Endothelial cell of umbilical vein (primary cell): ENCODE results near the gene CNTNAP1. TPM values are rescaled to one million over a fixed set of nuclear protein-coding genes. Genes with fewer than 3 reads are reported as not detected.

Experiments
- BruUV-seq: library from RNA; stranded (reverse); fragments of 400-500 nt; replicated peaks from 2 replicates; lab custom pipeline; 2021; lab: Mats Ljungman, UMichigan
- CTCF ChIA-PET: fragments of 300-600, 350-600 bp; sonication (Branson Sonifier 250); formaldehyde crosslinking; loops from one replicate; lab custom pipeline; 2021; ENCODE audit warnings: antibody characterized with exemption, inconsistent platforms; lab: Charles Lee
- POLR2A ChIA-PET: fragments of 300-600, 350-600 bp; sonication (Branson Sonifier 250); formaldehyde crosslinking; loops from one replicate; lab custom pipeline; 2021; ENCODE audit warnings: antibody characterized with exemption, inconsistent platforms; lab: Charles Lee
- DNase-seq: peaks from one replicate; pipeline ENCODE4 v3.0.0-alpha.2; 2011; ENCODE audit warnings: low read depth, low spot score
- FAIRE-seq: peaks from 2 replicates; lab custom pipeline; 2011; peaks lifted over from hg19 to GRCh38; lab: Jason Lieb, UNC
- H2AFZ ChIP-seq: 2 replicates; pipeline ENCODE4 v1.6.0; 2012; ENCODE audit warnings: low read depth, low read length, control low read depth, inconsistent platforms
- H3K27ac ChIP-seq: 2 replicates; pipeline ENCODE4 v1.5.1; 2011; ENCODE audit warnings: low read depth, mild to moderate bottlenecking, control low read depth, low read length, moderate library complexity; ENCODE audit not compliant: insufficient read depth
- H3K27me3 ChIP-seq, 2 experiments: 2 replicates each; pipeline versions ENCODE4 v1.6.0 to v1.6.1; 2011; ENCODE audit warnings: low read length in 2 of 2, mixed read lengths in 1 of 2; ENCODE audit not compliant: control insufficient read depth in 2 of 2, insufficient read depth in 2 of 2
- H3K36me3 ChIP-seq, 2 experiments: 2 replicates in 1 of 2; 3 replicates in 1 of 2; pipeline ENCODE4 v1.5.1; 2011; ENCODE audit warnings: low read length in 2 of 2, mild to moderate bottlenecking in 1 of 2, moderate library complexity in 1 of 2; ENCODE audit not compliant: control insufficient read depth in 2 of 2, insufficient read depth in 2 of 2; ENCODE audit errors: extremely low read depth in 1 of 2
- H3K4me1 ChIP-seq: 3 replicates; pipeline ENCODE4 v1.5.1; 2011; ENCODE audit warnings: mild to moderate bottlenecking, low read length; ENCODE audit not compliant: control insufficient read depth, insufficient read depth; ENCODE audit errors: extremely low read depth
- H3K4me2 ChIP-seq: 2 replicates; pipeline ENCODE4 v1.6.1; 2011; ENCODE audit warnings: low read length, control low read depth, mixed read lengths; ENCODE audit not compliant: insufficient read depth
- H3K4me3 ChIP-seq, 3 experiments: fragments of 200-600 bp in 1 of 3; sonication (generic), shearing (Covaris generic) in 1 of 3; replicated peaks in 1 of 3; 2 replicates each; pipeline ENCODE4 v1.5.1; 2011 to 2016; ENCODE audit warnings: control low read depth in 3 of 3, low read length in 3 of 3, mild to moderate bottlenecking in 2 of 3, inconsistent platforms in 1 of 3, low read depth in 1 of 3, moderate library complexity in 1 of 3; ENCODE audit not compliant: insufficient read depth in 1 of 3
- H3K79me2 ChIP-seq: 2 replicates; pipeline ENCODE4 v1.6.0; 2012; ENCODE audit warnings: low read length, inconsistent platforms; ENCODE audit not compliant: control insufficient read depth, insufficient read depth
- H3K9ac ChIP-seq: replicated peaks from 2 replicates; pipeline ENCODE3; 2011; ENCODE audit warnings: low read length, control low read depth; ENCODE audit not compliant: insufficient read depth; ENCODE audit errors: extremely low read depth
- H3K9me1 ChIP-seq: replicated peaks from 3 replicates; pipeline ENCODE4 v1.6.0; 2011; ENCODE audit warnings: mild to moderate bottlenecking, low read length; ENCODE audit not compliant: control insufficient read depth, insufficient read depth; ENCODE audit errors: extremely low read depth
- H3K9me3 ChIP-seq: replicated peaks from 2 replicates; pipeline ENCODE4 v1.5.1; 2012; ENCODE audit warnings: low read length, inconsistent platforms; ENCODE audit not compliant: control insufficient read depth, insufficient read depth
- H4K20me1 ChIP-seq: replicated peaks from 2 replicates; pipeline ENCODE3; 2011; ENCODE audit warnings: mild to moderate bottlenecking, low read length; ENCODE audit not compliant: control insufficient read depth, insufficient read depth; ENCODE audit errors: extremely low read depth
- CTCF ChIP-seq, 2 donors: IDR thresholded peaks; 1 replicate in 1 of 2; 2 replicates in 1 of 2; pipeline ENCODE4 v1.5.1; 2011; ENCODE audit warnings: low read length in 2 of 2, mild to moderate bottlenecking in 2 of 2, moderate library complexity in 2 of 2, control low read depth in 1 of 2, inconsistent platforms in 1 of 2, low read depth in 1 of 2; ENCODE audit not compliant: insufficient read depth in 1 of 2; ENCODE audit errors: extremely low read depth in 1 of 2
- EZH2 ChIP-seq: IDR thresholded peaks from 2 replicates; pipeline ENCODE4 v1.6.1; 2012; ENCODE audit warnings: borderline replicate concordance, low read depth, mild to moderate bottlenecking, moderate library complexity, low read length, inconsistent platforms; ENCODE audit not compliant: severe bottlenecking
- FOS ChIP-seq: IDR thresholded peaks from 2 replicates; pipeline ENCODE4 v1.6.1; 2011; ENCODE audit warnings: mild to moderate bottlenecking, low read length, moderate library complexity, borderline replicate concordance; ENCODE audit not compliant: insufficient read depth
- GATA2 ChIP-seq: IDR thresholded peaks from 2 replicates; pipeline ENCODE4 v1.7.0; 2011; ENCODE audit warnings: low read depth, mild to moderate bottlenecking, moderate library complexity, mixed read lengths, low read length; ENCODE audit not compliant: insufficient read length, insufficient read depth
- JUN ChIP-seq: IDR thresholded peaks from 2 replicates; pipeline ENCODE4 v1.6.1; 2011; ENCODE audit warnings: borderline replicate concordance, low read depth; ENCODE audit not compliant: insufficient read length, insufficient read depth
- MAX ChIP-seq: IDR thresholded peaks from 2 replicates; pipeline ENCODE4 v1.6.1; 2011; ENCODE audit not compliant: insufficient read depth, insufficient read length
- MYC ChIP-seq: IDR thresholded peaks from one replicate; pipeline ENCODE4 v1.6.1; 2011; ENCODE audit warnings: mild to moderate bottlenecking, low read depth, low read length
- POLR2A ChIP-seq: IDR thresholded peaks from 2 replicates; pipeline ENCODE4 v1.6.1; 2012; ENCODE audit warnings: low read depth, mild to moderate bottlenecking, control low read depth, low read length
- POLR2AphosphoS5 ChIP-seq: IDR thresholded peaks from 2 replicates; pipeline ENCODE4 v1.6.1; 2012; ENCODE audit warnings: low read depth, mild to moderate bottlenecking, control low read depth, low read length, moderate library complexity; ENCODE audit not compliant: insufficient read depth
- dilution Hi-C: fragments of 300-500 bp; cut with MboI; formaldehyde crosslinking; loops from one replicate; pipeline ENCODE4 v1.15.0; 2019; ENCODE audit warnings: low sequenced_read_pairs; ENCODE audit not compliant: extremely low pct_ligation_motif_present
- intact Hi-C: fragments of 100-400 bp; cut with micrococcal nuclease; formaldehyde crosslinking; loops from one replicate; pipeline ENCODE4 v1.10.0; 2022
- polyA plus RNA-seq, 4 experiments: library from polyadenylated mRNA; depleted of rRNA in 3 of 4; stranded (reverse) in 3 of 4; unstranded in 1 of 4; fragments of >200 nt; gene quantifications; 2 replicates each; pipeline versions ENCODE4 v1.2.1 to v1.2.3, GENCODE V29; 2011 to 2012; ENCODE audit warnings: missing spikeins in 1 of 4
- total RNA-seq: library from RNA; stranded (reverse); gene quantifications from 2 replicates; pipeline ENCODE4 v1.2.3, GENCODE V29; 2021

The CNTNAP1 gene
- total and polyA plus RNA-seq, 2 donors (not counting 3 experiments of a cell fraction or from before 2014, with no cell fraction given), result 26.3 to 44.8 TPM

- Histone ChIP-seq H3K27me3 (no peaks in the 10 kb centered on the region), H3K9me1 (no peaks in the 10 kb centered on the region), H3K9ac (no peak overlapping the region), H3K4me2 (no peak overlapping the region), H3K4me3 (peak overlapping the region in 1 of 3 experiments; percentile 87), H3K27ac (no peak overlapping the region), H3K9me3 (no peaks in the 10 kb centered on the region), H2AFZ (no peak overlapping the region), H3K79me2 (no peaks in the 10 kb centered on the region), H3K36me3 (peaks cover 3 to 15% of the 10 kb centered on the region in 2 experiments), H4K20me1 (no peaks in the 10 kb centered on the region), H3K4me1 (peaks cover 27% of the 10 kb centered on the region)
- POLR2A ChIA-PET, result no interaction called here
- dilution Hi-C loops (no loop called here), intact Hi-C loops (loop anchor here (5.0 kb wide), 2 partner anchors 107 to 353 kb away; partner anchors contain the start of gene WNK4)
- CTCF ChIA-PET, result interaction anchor here (0.8 to 8.3 kb wide), 8 partner anchors 8 to 99 kb away, joined by 3 to 109 read pairs (median 9); partner anchors contain the start of genes CNTNAP1, PSMC3IP, RETREG3 and TUBG1
- FAIRE-seq (no peak), DNase-seq (no peak)
- no peak for TF ChIP-seq MYC
- no peak for TF ChIP-seq POLR2A
- no peak for TF ChIP-seq GATA2
- TF ChIP-seq EZH2, result no peak
- no peak for TF ChIP-seq POLR2AphosphoS5
- TF ChIP-seq FOS, result no peak
- TF ChIP-seq CTCF (IDR thresholded peaks at IDR 0.05; ENCODE audit: extremely low read depth in 1 of 2, insufficient read depth in 1 of 2, low read depth in 1 of 2, low read length in 2 of 2), result no peak
- no peak for TF ChIP-seq MAX
- no peak for TF ChIP-seq JUN
- no TSS peak for BruUV-seq
Measured at GRCh38 chr17:42674755-42675347, 7.5 kb upstream of the CNTNAP1 start.
